Psoas muscle (tissue), 8 donors: ENCODE data around the gene AKR1B1. TPM values are rescaled to one million over a fixed set of nuclear protein-coding genes. Genes with fewer than 3 reads are reported as not detected.

Experiments used
- ATAC-seq, 4 donors: fragments of 200-7000 bp; cut with Tn5 transposase; one replicate each; pipeline ENCODE4 v1.9.1; 2020; ENCODE audit warnings: moderate library complexity in 3 of 4, mild to moderate bottlenecking in 2 of 4
- DNase-seq, 2 donors: peaks; one replicate each; pipeline ENCODE4 v3.0.0-alpha.2; 2020
- H3K27ac ChIP-seq: fragments of 200-600 bp; one replicate; pipeline ENCODE4 v1.8.0; 2022
- H3K27me3 ChIP-seq, 3 donors: fragments of 200-600 bp in 1 of 3; one replicate each; pipeline versions ENCODE4 v1.6.1 to v1.8.0; 2013 to 2022; ENCODE audit warnings: low read length in 2 of 3, mild to moderate bottlenecking in 2 of 3, moderate library complexity in 1 of 3; ENCODE audit not compliant: insufficient read depth in 3 of 3
- H3K36me3 ChIP-seq, 2 donors: fragments of 200-600 bp in 1 of 2; one replicate each; pipeline versions ENCODE4 v1.6.1 to v1.8.0; 2013 to 2022; ENCODE audit warnings: low read depth in 1 of 2, mild to moderate bottlenecking in 1 of 2, moderate library complexity in 1 of 2; ENCODE audit not compliant: insufficient read depth in 1 of 2
- H3K4me1 ChIP-seq: fragments of 200-600 bp; one replicate; pipeline ENCODE4 v1.8.0; 2022
- H3K4me3 ChIP-seq: fragments of 200-600 bp; one replicate; pipeline ENCODE4 v1.8.0; 2022; ENCODE audit warnings: mild to moderate bottlenecking
- H3K9me3 ChIP-seq: fragments of 200-600 bp; one replicate; pipeline ENCODE4 v1.8.0; 2022
- CTCF ChIP-seq: fragments of 200-600 bp; IDR thresholded peaks from one replicate; pipeline ENCODE4 v1.8.0; 2022; ENCODE audit warnings: antibody characterized with exemption
- WGBS, 3 donors: extraction: QIAGEN DNeasy Blood & Tissue Kit; methylation state at CpG; one replicate each; pipeline versions ENCODE4 v1.1.6 to v1.1.7; 2013; 5-methylcytosine and 5-hydroxymethylcytosine counted together
- intact Hi-C, 2 donors: fragments of 100-400 bp; cut with DNase I; formaldehyde crosslinking; loops; one replicate each; pipeline versions ENCODE4 v1.11.0 to v1.14.2; 2022
- polyA plus RNA-seq, 3 donors: library from polyadenylated mRNA; stranded (reverse); fragments of 200-250 nt; gene quantifications; one replicate each; pipeline ENCODE4 v1.2.3, GENCODE V29; 2013
- total RNA-seq, 4 donors: library from RNA; stranded (reverse); fragmentation: NEBNext Ultra II Directional in 2 of 4; extraction: Animal tissue kit (Norgen Biotek cat#: 25700) in 2 of 4; gene quantifications; one replicate each; pipeline versions ENCODE4 v1.2.1 to v1.2.4, GENCODE V29; 2021 to 2023
- donor health status: healthy with polysubstance abuse.
- donor health status: DM: no; HTN: no; CAD: no; lungs with moderate emphysema.
- donor health status: Bipolar disorder and iron deficiency.
- donor health status: healthy.
- donor health status: DM: yes; HTN: yes; CAD: no.
- donor health status: DM: no; HTN: no; CAD: no.
- donor health status: DM: no; HTN: no; CAD: no.
- donor health status: DM: yes; HTN: yes; CAD: no.

The AKR1B1 gene
- total and polyA plus RNA-seq, 7 donors, result 147 to 274 (median 198) TPM

DNA sequence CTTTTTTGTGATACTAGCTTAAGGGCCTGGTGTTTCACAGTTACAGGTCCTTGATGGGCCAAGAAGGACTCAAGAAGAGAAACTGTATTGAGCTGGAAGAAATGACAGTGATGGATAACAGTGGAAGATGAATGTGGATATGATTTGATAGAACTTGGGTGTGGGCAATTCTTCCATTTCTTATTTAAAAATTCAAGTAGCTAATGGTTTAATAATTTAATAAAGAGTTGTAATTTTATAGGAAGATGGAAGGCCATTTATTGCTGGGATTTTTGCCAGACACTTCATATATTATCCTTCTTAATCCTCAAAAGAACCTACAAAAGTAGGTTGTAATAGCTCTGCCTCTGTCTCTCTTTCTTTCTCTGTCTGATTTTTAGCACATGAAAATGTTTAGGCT, 21.3 kb upstream of the AKR1B1 start:
- TF ChIP-seq CTCF, result no peak
- Histone ChIP-seq H3K27me3 (no peaks in the 10 kb centered on the region), H3K9me3 (no peaks in the 10 kb centered on the region), H3K36me3 (no peaks in the 10 kb centered on the region), H3K4me1 (peaks cover 6% of the 10 kb centered on the region), H3K4me3 (no peak overlapping the region), H3K27ac (no peak overlapping the region)
- ATAC-seq, result no peak
- no peak for DNase-seq
- intact Hi-C loops, result no loop called here

DNA sequence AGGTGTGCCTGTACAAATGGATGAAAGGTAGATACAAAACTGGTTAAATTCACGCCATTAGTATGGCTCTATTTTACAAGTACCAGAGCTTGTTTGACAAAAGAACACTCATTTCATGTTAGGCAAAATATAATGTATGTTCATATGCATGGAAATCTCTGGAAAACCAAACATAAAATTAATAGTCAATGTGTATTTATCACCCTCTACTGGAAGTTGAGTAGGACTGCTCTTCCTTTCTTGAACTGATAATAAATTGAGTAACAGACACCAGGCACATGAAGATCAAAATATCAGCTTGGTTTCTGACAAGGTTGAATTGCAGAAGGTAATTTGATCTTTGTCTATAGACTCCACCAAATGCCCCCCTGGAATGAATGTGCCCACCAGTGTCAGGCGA, 19.8 kb upstream of the AKR1B1 start:
- intact Hi-C loops, result no loop called here
- Histone ChIP-seq H3K36me3 (no peaks in the 10 kb centered on the region), H3K27me3 (no peaks in the 10 kb centered on the region), H3K9me3 (no peaks in the 10 kb centered on the region), H3K4me1 (peaks cover 6% of the 10 kb centered on the region), H3K27ac (no peak overlapping the region), H3K4me3 (no peak overlapping the region)
- ATAC-seq, result no peak
- no peak for DNase-seq
- TF ChIP-seq CTCF, result no peak
- WGBS, 3 donors, result 89 to 92% (median 92%) methylated on average over 2 of the region's 2 CpGs

DNA sequence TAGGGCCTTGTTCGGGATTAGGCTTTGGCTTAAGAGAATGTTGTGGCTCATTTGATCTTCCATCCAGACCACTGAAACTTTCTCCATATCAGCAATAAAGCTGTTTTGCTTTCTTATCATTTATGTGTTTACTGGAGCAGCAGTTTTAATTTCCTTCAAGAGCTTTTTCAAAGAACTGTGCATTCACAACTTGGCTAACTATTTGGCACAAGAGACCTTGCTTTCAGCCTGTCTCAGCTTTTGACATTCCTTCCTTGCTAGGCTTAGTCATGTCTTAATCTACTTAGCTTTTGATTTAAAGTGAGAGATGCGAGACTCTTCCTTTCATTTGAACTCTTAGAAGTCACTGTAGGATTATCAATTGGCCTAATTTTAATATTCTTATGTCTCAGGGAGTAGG, 19.1 kb upstream of the AKR1B1 start:
- no peaks in the 10 kb centered on the region for H3K9me3 ChIP-seq
- H3K27ac ChIP-seq, result no peak overlapping the region
- 59 to 81% (median 70%) methylated on average over 2 of the region's 2 CpGs for WGBS, 3 donors
- no peaks in the 10 kb centered on the region for H3K36me3 ChIP-seq
- ATAC-seq, result no peak
- no peak for DNase-seq
- no peak for TF ChIP-seq CTCF
- intact Hi-C loops, result no loop called here
- H3K27me3 ChIP-seq, result no peaks in the 10 kb centered on the region
- no peak overlapping the region for H3K4me3 ChIP-seq
- peaks cover 6% of the 10 kb centered on the region for H3K4me1 ChIP-seq

DNA sequence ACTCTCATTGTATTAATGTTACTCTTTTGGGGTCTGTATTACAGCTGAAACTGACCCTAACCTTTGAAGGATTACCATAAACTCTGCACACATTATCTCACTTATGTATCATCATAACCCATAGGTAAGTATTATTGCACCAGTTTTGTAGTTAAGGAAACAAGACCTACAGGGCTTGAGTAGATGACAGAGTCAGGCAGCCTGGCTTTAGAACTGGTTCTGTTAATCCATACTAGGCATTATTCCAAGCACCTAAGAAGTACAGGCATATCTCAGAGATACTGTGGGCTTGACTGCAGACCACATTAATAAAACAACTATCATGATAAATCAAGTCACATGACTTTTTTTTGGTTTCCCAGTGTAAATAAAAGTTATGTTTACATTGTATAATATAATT, 17.1 kb upstream of the AKR1B1 start:
- Histone ChIP-seq H3K4me1 (peaks cover 13% of the 10 kb centered on the region), H3K4me3 (no peak overlapping the region), H3K36me3 (no peaks in the 10 kb centered on the region), H3K27me3 (no peaks in the 10 kb centered on the region), H3K9me3 (no peaks in the 10 kb centered on the region), H3K27ac (no peak overlapping the region)
- DNase-seq (no peak), ATAC-seq (no peak)
- intact Hi-C loops, result no loop called here
- TF ChIP-seq CTCF, result no peak

DNA sequence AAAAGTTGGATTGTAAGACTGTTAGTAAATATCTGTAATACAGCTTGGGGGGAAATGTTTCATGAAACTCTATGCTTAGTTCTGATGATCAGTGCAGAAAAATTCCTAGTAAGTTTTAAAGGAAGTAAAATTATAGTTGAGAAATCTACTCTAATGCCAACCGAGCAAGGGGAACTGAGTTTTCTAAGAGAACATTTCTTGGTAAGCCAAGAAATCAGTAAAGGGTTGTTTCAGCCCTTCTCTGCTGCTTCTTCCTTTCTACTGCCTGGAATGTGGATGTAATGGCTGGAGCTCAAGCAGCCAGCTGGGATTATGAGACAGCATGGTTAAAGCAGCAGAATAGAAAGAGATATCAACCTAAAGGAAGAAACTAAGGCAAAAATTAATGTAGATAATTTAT, 15.9 kb upstream of the AKR1B1 start:
- DNase-seq (no peak), ATAC-seq (no peak)
- peaks cover 7% of the 10 kb centered on the region for H3K4me1 ChIP-seq
- no peak for TF ChIP-seq CTCF
- WGBS, 3 donors, result 76 to 97% (median 93%) methylated on average over 1 of the region's 1 CpG
- H3K4me3 ChIP-seq, result no peak overlapping the region
- no peaks in the 10 kb centered on the region for H3K9me3 ChIP-seq
- H3K27me3 ChIP-seq, result no peaks in the 10 kb centered on the region
- no peak overlapping the region for H3K27ac ChIP-seq
- no peaks in the 10 kb centered on the region for H3K36me3 ChIP-seq
- intact Hi-C loops, result no loop called here
